Stimulated activated CD8-positive, alpha-beta memory T cell treated with anti-CD3 and anti-CD28 coated beads, Interleukin-2, amount 100 ng/mL, for 1 hour (primary cell): ENCODE measurements around the gene GOLGA6L7.
A peak's percentile ranks its signal among the peaks of the same experiment; 100 is the strongest.
"Not testable (repeated sequence)": the region's sequence is repeated elsewhere in the genome, so short reads cannot be mapped to it uniquely, and the experiment has no call there.

Experiments
- DNase-seq, 2 donors: peaks; one replicate each; pipeline ENCODE4 v3.0.0-alpha.2; 2020; ENCODE audit warnings: low read depth in 2 of 2

Gene GOLGA6L7

GRCh38 chr15:28848521-28848920, at the start of gene GOLGA6L7:
GOLGA6L7 (minus strand) TSS chr15:28848644; CDS start chr15:28848549, 95 bp downstream.
- DNase-seq: not testable (repeated sequence)

- DNase-seq: no peak
Observed at GRCh38 chr15:28897861-28898585, 49.6 kb upstream of the GOLGA6L7 start.

GRCh38 chr15:28896951-28897350, 48.5 kb upstream of the GOLGA6L7 start:
- no peak for DNase-seq

GRCh38 chr15:28895566-28895965, 47.1 kb upstream of the GOLGA6L7 start:
- no peak for DNase-seq

- DNase-seq: no peak
Observed at GRCh38 chr15:28895146-28895545, 46.7 kb upstream of the GOLGA6L7 start.

- no peak for DNase-seq
Observed at GRCh38 chr15:28894631-28895030, 46.2 kb upstream of the GOLGA6L7 start.

GRCh38 chr15:28892789-28893610, 44.6 kb upstream of the GOLGA6L7 start:
- no peak for DNase-seq

GRCh38 chr15:28891588-28891987, 43.1 kb upstream of the GOLGA6L7 start:
- no peak for DNase-seq

- no peak for DNase-seq
Observed at GRCh38 chr15:28890711-28891495, 42.5 kb upstream of the GOLGA6L7 start.

GRCh38 chr15:28890291-28890690, 41.8 kb upstream of the GOLGA6L7 start:
- not testable (repeated sequence) for DNase-seq

- not testable (repeated sequence) for DNase-seq
Observed at GRCh38 chr15:28889871-28890270, 41.4 kb upstream of the GOLGA6L7 start.

- no peak for DNase-seq
Observed at GRCh38 chr15:28889346-28889745, 40.9 kb upstream of the GOLGA6L7 start.

GRCh38 chr15:28888900-28889299, 40.5 kb upstream of the GOLGA6L7 start:
- DNase-seq: no peak

- DNase-seq: no peak
Observed at GRCh38 chr15:28888302-28888894, 40.0 kb upstream of the GOLGA6L7 start.

GRCh38 chr15:28887339-28888174, 39.1 kb upstream of the GOLGA6L7 start:
- DNase-seq: no peak

- DNase-seq: no peak
Observed at GRCh38 chr15:28886431-28887338, 38.2 kb upstream of the GOLGA6L7 start.

- peak; percentile 4 to 16 for DNase-seq
Observed at GRCh38 chr15:28885630-28886430, 37.4 kb upstream of the GOLGA6L7 start, which contains the start of gene APBA2. APBA2 (plus strand) TSS chr15:28885974; CDS start chr15:29053885, 167,911 bp downstream.

GRCh38 chr15:28885128-28885629, 36.7 kb upstream of the GOLGA6L7 start:
- DNase-seq: peak in 1 of 2 donors; percentile 5
